ENCODE results near the gene CRB2. TPM values are rescaled to one million over a fixed set of nuclear protein-coding genes. Genes with fewer than 3 reads are reported as not detected.

CRB2 gene
- total and polyA plus RNA-seq, 2 donors (not counting 3 experiments of a cell fraction or from before 2014, with no cell fraction given): not detected

GRCh38 chr9:123315635-123316034 is 40.4 kb upstream of the CRB2 start:
- dilution Hi-C loops (cut with MboI; ENCODE audit: extremely low pct_ligation_motif_present, low sequenced_read_pairs) (no loop called here), intact Hi-C loops (cut with micrococcal nuclease) (no loop called here)
- Histone ChIP-seq H3K4me3 (replicated peaks in 1 of 3; ENCODE audit: insufficient read depth in 1 of 3, low read depth in 1 of 3, low read length in 3 of 3) (no peak overlapping the region), H3K36me3 (ENCODE audit: control insufficient read depth in 2 of 2, extremely low read depth in 1 of 2, insufficient read depth in 2 of 2, low read length in 2 of 2) (no peaks in the 10 kb centered on the region), H3K4me1 (ENCODE audit: control insufficient read depth, extremely low read depth, insufficient read depth, low read length) (no peaks in the 10 kb centered on the region), H4K20me1 (replicated peaks; ENCODE audit: control insufficient read depth, extremely low read depth, insufficient read depth, low read length) (no peaks in the 10 kb centered on the region), H2AFZ (ENCODE audit: low read depth, low read length) (no peak overlapping the region), H3K27me3 (ENCODE audit: control insufficient read depth in 2 of 2, insufficient read depth in 2 of 2, low read length in 2 of 2) (peaks cover 0 to 2% of the 10 kb centered on the region in 2 experiments), H3K9me1 (replicated peaks; ENCODE audit: control insufficient read depth, extremely low read depth, insufficient read depth, low read length) (no peaks in the 10 kb centered on the region), H3K79me2 (ENCODE audit: control insufficient read depth, insufficient read depth, low read length) (no peaks in the 10 kb centered on the region), H3K9ac (replicated peaks; ENCODE audit: extremely low read depth, insufficient read depth, low read length) (no peak overlapping the region), H3K27ac (ENCODE audit: insufficient read depth, low read depth, low read length) (no peak overlapping the region), H3K4me2 (ENCODE audit: insufficient read depth, low read length) (no peak overlapping the region), H3K9me3 (replicated peaks; ENCODE audit: control insufficient read depth, insufficient read depth, low read length) (no peaks in the 10 kb centered on the region)
- no peak for DNase-seq (ENCODE audit: low read depth, low spot score)
- no peak for FAIRE-seq
- POLR2A ChIA-PET: no interaction called here
- no TSS peak for BruUV-seq (replicated peaks)
- TF ChIP-seq GATA2 (IDR thresholded peaks at IDR 0.05; ENCODE audit: insufficient read depth, insufficient read length, low read depth, low read length) (no peak), MYC (IDR thresholded peaks at IDR 0.05; ENCODE audit: low read depth, low read length) (no peak), POLR2A (IDR thresholded peaks at IDR 0.05; ENCODE audit: low read depth, low read length) (no peak), POLR2AphosphoS5 (IDR thresholded peaks at IDR 0.05; ENCODE audit: insufficient read depth, low read depth, low read length) (no peak), FOS (IDR thresholded peaks at IDR 0.05; ENCODE audit: borderline replicate concordance, insufficient read depth, low read length) (no peak), JUN (IDR thresholded peaks at IDR 0.05; ENCODE audit: borderline replicate concordance, insufficient read depth, insufficient read length, low read depth) (no peak), EZH2 (IDR thresholded peaks at IDR 0.05; ENCODE audit: borderline replicate concordance, low read depth, low read length, severe bottlenecking) (no peak)
- TF ChIP-seq, protein P1, sequence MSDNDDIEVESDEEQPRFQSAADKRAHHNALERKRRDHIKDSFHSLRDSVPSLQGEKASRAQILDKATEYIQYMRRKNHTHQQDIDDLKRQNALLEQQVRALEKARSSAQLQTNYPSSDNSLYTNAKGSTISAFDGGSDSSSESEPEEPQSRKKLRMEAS (IDR thresholded peaks at IDR 0.05; ENCODE audit: insufficient read depth, insufficient read length): no peak
- TF ChIP-seq, protein P2, sequence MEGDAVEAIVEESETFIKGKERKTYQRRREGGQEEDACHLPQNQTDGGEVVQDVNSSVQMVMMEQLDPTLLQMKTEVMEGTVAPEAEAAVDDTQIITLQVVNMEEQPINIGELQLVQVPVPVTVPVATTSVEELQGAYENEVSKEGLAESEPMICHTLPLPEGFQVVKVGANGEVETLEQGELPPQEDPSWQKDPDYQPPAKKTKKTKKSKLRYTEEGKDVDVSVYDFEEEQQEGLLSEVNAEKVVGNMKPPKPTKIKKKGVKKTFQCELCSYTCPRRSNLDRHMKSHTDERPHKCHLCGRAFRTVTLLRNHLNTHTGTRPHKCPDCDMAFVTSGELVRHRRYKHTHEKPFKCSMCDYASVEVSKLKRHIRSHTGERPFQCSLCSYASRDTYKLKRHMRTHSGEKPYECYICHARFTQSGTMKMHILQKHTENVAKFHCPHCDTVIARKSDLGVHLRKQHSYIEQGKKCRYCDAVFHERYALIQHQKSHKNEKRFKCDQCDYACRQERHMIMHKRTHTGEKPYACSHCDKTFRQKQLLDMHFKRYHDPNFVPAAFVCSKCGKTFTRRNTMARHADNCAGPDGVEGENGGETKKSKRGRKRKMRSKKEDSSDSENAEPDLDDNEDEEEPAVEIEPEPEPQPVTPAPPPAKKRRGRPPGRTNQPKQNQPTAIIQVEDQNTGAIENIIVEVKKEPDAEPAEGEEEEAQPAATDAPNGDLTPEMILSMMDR (IDR thresholded peaks at IDR 0.05; ENCODE audit: extremely low read depth in 1 of 2, insufficient read depth in 1 of 2, low read depth in 1 of 2, low read length in 2 of 2): no peak
- CTCF ChIA-PET: no interaction called here
